HUDEP-2 (cell line): Measurements from ENCODE around the gene RAD51B.
A peak's percentile ranks its signal among the peaks of the same experiment; 100 is the strongest.

Experiments
- DNase-seq, 76 experiments: peaks; one replicate each; lab custom pipeline; 2025; ENCODE audit not compliant: unreplicated experiment in 76 of 76; lab: John Stamatoyannopoulos, UW

Gene RAD51B

GRCh38 chr14:68369281-68370056, 549.9 kb downstream of the RAD51B start:
- no peak for DNase-seq

- DNase-seq: no peak
Observed at GRCh38 chr14:68370057-68370360, 550.4 kb downstream of the RAD51B start.

GRCh38 chr14:68372368-68372767, 552.8 kb downstream of the RAD51B start:
- no peak for DNase-seq

GRCh38 chr14:68373124-68373646, 553.6 kb downstream of the RAD51B start:
- no peak for DNase-seq

DNA sequence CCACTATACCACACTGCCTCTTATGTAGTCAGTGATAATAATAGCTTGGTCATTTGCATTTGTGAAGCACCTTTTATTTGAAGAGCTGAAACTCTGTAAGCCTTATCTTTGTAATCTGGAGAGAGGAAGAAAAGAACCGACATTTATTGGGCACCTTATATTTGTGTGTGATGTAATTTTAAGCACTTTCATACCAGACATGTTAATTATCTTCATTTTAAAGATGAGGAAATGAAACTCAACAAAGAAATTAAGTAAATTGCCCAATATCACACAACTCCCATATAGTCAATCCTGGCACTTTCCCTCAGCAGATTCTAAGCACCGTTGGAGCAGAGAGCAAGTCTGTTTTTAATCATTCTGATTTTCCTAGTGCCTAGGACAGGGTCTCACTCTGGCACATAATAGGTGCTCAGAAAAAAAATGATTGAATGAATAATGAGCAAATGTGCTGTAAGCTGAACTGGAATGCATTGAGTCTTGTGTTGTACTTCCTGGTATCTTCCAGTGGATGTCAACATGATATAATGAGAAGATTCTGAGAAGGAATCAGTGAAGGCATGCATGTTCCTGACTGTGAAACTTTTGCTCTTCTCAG, 554.4 kb downstream of the RAD51B start:
- no peak for DNase-seq

DNA sequence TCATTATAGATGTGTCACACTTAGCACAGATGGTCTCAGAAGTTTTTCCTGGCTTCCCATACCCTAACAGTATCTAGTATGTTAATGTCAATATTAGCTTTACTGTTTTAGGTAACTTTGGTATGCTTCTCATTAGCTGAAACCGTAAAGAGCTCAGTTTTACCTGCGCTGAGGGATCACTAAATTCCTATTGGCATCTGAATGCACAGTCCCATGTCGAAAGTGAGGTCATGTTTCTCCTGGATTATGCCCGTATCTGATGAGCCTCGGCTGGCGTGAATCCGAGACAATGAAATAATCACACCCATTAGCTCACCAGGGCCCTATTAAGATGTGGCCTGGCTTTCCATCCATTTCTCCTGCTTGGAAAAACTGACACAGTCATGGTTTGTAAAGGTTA, 555.1 kb downstream of the RAD51B start:
- no peak for DNase-seq

DNA sequence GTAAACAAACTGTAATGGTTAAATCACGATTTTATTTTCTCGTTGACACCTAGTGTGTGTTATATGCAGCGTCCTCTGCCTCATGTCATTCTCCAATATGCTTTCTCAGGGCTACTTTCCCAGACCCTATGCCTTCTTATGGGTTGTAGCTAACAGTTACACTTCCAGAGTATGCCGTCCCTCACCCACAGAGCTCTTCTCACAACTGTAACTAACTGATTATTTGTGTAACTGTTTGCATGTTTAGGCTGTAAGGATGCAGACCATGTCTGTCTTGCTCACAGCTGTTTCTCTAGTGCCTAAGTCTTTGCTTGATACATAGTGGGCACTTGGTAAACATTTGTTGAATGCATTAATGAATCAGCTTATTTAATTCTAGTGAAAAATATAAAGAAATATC, 555.8 kb downstream of the RAD51B start:
- no peak for DNase-seq

DNA sequence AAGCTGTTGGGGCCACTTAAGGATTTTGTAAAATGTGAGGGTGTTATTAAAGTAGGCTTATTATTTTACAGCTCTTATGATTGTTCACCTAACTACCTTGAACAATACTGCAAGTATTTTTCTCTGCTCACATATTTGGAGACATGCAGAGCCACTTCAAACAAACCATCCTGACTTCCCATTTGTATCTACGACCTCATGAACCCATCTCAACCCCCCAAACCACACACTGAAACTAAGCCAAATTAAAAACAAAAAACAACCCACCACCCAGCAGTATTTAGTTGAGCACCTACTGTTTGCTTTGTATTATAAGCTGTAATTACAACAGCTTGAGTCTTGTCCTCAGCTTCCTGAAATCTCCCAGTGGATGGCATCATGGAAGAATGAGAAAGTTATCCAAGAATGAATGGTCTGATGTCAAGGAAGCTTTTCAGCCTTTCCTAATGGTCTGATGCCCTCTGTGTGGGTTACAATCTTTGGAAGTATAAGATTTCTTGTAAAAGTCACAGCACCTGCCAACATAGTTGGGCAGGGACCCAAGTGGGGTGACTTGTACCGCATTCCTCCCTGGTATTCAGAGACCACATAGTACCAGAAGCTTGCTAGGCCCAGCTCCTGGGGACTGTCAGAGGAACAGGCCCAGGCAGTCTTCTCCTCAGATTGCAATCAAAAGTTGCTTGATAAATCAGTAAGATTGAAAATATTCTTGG, 556.6 kb downstream of the RAD51B start:
- DNase-seq: no peak

DNA sequence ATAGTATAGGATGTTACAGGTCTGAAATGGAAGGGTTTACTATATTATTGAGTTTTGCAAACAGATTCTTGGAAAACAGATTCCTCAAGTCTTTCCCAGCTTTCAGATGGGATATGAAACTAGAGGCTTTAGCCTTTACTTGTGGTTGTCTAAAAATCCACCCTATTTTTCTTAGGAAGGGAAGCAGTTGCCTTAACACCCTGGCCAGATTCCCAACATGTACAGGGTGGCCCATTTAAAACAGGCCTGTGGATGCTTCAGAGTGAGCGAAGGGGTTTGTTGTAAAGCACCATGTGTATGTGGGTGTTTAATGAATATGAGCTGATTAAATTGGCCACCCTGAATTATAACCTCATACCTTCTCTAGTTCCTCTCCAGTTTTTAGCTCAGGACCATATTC, 557.4 kb downstream of the RAD51B start:
- DNase-seq: no peak

- DNase-seq: peak in 6 of 76 experiments; percentile 6 to 58 (median 24)
Observed at GRCh38 chr14:68377459-68377858, 557.9 kb downstream of the RAD51B start.

GRCh38 chr14:68379510-68380328, 560.1 kb downstream of the RAD51B start:
- DNase-seq: no peak

GRCh38 chr14:68380329-68380741, 560.8 kb downstream of the RAD51B start:
- DNase-seq: no peak

GRCh38 chr14:68384335-68384734, 564.8 kb downstream of the RAD51B start:
- DNase-seq: no peak

DNA sequence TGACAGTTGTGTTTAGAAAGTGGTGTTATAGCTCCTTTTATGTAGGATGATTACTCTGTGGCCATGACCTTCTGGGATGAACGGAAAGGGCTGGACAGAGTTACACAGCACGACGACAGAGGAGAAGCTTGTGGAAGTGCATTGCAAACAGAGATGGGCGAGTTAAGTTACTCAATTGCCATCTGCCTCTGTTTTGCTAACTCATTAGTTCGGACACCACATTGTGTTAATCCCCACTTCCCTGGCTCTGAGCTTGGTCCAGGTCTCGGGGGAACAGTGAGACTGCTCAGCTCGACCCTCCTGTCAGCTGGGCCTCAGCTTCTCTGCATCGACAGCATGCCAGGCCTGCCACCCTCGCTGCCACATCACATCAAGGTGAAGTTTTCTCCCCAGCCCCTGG, 565.3 kb downstream of the RAD51B start:
- no peak for DNase-seq

DNA sequence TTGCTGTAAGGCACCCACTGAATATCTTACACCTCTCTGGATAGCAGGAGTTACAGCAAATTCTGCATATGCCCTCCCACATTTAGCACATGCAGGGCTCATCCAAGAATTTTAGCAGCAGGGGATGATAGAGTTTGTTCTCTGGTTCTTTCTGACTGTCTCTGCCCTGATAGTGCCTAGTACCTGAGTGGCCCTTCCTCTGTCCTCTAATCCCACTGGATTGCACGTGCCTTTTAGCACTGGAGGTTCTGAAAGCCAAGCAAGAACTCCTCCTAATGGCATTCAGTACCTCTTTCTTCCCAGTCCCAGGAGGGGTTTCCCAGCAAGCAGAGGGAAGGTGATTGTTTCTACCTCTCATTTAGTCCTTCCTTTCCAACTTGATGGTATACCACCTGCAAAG, 566.9 kb downstream of the RAD51B start:
- no peak for DNase-seq

GRCh38 chr14:68386950-68387779, 567.6 kb downstream of the RAD51B start:
- no peak for DNase-seq

GRCh38 chr14:68389943-68390342, 570.4 kb downstream of the RAD51B start:
- DNase-seq: no peak

GRCh38 chr14:68390741-68391140, 571.2 kb downstream of the RAD51B start:
- DNase-seq: no peak

GRCh38 chr14:68391311-68392014, 571.9 kb downstream of the RAD51B start:
- DNase-seq: no peak
